SKM-1 treated with dmso at 0.1 percent for 144 hours (cell line): Measurements from ENCODE around the gene NPR2.

Source experiments
- DNase-seq: peaks from one replicate; lab custom pipeline; 2025; ENCODE audit not compliant: unreplicated experiment; lab: John Stamatoyannopoulos, UW

The NPR2 gene

GRCh38 chr9:35763181-35763580, 28.2 kb upstream of the NPR2 start:
- no peak for DNase-seq

DNA sequence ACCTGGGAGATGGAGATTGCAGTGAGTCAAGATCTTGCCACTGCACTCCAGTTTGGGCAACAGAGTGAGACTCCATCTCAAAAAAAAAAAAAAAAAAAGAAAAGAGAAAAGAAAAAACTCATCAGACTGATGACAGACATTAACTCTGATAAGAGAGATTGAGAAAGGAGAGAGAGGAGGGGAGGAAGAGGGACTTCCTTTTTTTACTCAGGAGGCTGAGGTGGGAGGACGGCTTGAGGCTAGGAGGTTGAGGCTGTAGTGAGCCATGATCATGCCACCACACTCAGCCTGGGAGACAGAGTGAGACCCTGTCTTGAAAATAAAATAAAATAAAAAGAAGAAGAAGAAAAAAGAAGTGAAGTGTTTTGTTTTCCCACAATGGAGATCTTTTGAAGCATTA, 27.6 kb upstream of the NPR2 start:
- no peak for DNase-seq

DNA sequence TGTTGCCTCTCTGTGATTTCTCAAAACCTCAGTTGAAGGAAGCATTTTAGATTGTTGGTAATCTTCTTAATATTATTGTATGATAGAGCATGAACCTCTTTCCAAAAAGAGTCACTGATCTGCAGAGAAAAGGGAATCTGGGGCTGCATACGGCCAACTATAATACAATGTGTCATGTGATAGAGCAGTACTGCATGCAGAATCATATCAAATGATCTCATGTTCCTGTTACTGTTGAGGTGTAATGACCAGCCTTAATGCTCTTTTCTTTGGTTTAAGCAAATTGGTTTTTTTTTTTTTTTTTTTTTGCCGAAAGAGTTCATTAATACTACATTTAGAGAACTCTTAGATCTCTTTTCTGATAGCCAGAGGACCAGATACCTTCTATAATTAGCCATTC, 24.4 kb upstream of the NPR2 start:
- no peak for DNase-seq

DNA sequence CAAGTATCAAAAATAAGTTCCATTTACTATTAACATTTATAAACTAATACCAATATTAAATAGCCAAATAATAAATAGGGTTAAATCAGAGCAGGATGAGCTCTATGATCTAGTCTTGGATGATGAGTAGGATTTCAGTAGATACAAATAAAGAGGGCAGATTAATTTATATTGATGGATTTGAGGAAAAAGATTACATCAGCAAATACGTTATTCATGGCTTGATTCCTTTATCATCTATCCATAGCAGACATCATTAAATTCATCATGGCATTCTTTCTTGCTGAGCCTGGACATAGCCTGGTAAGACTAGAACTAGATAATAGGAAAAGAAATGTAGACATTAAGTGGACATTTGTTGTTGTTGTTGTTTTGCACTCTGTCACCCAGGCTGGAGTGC, 23.9 kb upstream of the NPR2 start:
- DNase-seq: no peak

GRCh38 chr9:35769763-35770162, 21.6 kb upstream of the NPR2 start:
- DNase-seq: no peak

- no peak for DNase-seq
Observed at GRCh38 chr9:35771075-35771433, 20.3 kb upstream of the NPR2 start.

DNA sequence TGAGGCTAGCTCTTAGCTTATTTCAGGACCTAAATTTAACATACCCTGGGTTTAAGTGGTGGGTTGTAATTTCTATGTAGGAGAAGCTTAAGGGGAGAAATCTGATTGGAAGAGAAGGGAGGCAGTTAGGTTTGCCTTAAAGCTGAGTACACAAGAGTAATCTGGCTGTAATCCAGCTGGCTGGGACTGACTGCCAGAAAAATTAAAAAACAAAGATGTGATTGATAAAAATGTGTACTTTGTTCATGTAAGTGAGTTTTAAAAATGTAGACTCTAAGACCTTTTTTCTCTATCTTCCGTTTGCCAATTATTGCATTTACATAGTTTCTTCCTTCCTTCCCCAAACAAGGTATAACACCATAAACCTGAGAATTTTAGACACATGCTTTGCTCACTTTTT, 19.9 kb upstream of the NPR2 start:
- no peak for DNase-seq

DNA sequence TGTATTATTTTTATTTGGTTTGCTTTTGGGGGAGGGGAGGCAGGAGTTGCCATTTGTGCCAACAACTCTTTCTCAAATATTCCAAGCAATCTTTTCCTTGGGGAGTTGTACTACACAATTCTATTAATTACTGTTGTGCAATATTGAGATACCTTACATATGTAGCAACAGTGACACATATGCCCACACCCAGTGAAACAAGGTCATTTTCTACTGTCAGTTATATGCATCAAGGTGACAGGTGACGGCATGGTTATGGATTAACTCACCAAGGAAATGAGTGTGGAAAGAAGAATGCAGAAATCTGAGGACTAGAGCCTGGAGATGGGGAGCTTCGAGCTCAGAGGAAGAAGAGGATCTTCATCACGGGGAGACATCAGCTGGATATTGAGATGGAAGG, 19.4 kb upstream of the NPR2 start:
- DNase-seq: no peak

- DNase-seq: peak; percentile 69
Observed at GRCh38 chr9:35774907-35775635, 16.3 kb upstream of the NPR2 start.

- DNase-seq: no peak
Observed at GRCh38 chr9:35776018-35776417, 15.4 kb upstream of the NPR2 start.

- DNase-seq: no peak
Observed at GRCh38 chr9:35778496-35778895, 12.9 kb upstream of the NPR2 start.

DNA sequence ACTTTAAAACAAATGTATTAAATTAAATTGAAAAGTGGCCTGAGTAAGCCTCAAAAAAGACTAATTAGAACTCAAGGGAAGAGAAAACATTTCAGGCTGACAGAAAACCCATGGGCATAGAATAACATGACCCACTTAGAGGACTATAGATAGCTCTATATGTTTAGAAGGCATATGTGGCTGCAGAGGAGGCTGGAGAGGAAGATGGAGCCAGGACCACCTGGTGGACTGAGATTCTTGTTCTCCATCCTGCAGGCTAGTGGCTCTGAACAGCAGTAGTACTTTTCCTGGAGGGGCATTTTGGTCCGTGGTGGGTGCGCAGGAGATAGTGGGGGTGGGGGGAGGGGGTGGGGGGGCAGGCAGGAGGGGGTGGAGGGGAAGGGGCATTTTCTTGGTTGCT, 10.3 kb upstream of the NPR2 start:
- no peak for DNase-seq

- no peak for DNase-seq
Observed at GRCh38 chr9:35783418-35783817, 8.0 kb upstream of the NPR2 start.

DNA sequence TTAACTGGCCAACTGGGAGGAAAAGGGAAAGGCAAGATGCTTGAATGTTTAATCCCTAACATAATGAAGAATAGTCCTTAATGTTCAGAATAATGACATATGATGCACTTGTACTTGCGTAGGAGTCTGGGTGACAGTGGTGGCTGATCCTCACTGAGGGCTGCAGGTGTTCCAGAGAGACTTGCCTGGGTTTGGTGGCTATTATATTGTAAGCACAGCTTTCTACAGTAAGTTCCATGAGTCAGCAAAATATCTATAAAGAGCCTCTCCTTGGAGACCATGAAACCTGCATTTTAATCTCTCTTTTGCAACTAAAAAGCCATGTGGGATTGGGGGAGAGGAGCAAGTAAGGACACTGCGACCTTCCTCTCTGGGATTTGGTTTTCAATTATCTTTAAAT, 1.9 kb upstream of the NPR2 start:
- DNase-seq: no peak

GRCh38 chr9:35790025-35790384, 1.4 kb upstream of the NPR2 start:
- DNase-seq: no peak

DNA sequence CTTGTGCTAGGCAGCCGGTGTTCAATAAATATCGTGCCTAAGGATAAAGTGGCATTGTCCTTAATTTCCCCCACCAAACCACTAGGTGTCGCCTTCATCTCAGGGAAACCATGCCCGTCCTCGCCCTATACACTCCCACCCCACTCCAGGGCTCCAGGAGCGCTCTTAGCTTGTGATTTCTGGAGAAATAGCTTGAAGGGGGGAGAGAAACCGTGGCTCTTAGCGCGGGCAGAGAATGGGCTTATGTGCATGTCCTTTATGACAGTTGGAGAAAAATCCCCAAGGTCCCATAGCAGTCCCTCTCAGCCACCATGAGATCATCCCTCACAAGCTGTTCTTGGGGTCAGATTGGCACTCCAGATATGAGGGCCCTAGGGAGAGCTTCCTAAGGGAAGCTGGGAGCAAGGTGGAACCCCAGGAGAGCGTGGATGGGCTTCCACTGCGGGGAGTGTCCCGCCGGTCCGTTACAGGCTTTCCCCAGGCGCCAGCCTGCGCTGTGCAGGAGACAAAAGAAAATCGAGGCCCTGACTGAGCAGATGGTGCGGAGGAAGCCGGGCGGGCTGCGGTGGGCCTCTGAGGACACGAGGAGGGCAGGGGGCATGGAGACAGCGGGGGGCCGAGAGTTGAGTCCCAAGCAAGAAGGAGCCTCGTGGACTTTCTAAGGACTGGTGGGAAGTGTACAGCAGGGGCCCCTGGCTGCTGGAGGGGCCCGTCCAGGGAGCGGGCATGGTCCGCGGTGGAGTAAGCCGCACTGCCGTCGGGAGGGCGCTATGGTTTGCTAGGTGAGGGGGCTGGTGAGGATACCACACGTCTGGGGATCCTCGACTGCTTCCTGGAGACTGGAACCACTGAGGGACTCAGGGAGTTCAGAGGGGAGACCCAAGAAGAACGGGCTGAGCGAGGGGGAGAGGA, 750 bp upstream of the NPR2 start:
- peak; percentile 45 for DNase-seq

DNA sequence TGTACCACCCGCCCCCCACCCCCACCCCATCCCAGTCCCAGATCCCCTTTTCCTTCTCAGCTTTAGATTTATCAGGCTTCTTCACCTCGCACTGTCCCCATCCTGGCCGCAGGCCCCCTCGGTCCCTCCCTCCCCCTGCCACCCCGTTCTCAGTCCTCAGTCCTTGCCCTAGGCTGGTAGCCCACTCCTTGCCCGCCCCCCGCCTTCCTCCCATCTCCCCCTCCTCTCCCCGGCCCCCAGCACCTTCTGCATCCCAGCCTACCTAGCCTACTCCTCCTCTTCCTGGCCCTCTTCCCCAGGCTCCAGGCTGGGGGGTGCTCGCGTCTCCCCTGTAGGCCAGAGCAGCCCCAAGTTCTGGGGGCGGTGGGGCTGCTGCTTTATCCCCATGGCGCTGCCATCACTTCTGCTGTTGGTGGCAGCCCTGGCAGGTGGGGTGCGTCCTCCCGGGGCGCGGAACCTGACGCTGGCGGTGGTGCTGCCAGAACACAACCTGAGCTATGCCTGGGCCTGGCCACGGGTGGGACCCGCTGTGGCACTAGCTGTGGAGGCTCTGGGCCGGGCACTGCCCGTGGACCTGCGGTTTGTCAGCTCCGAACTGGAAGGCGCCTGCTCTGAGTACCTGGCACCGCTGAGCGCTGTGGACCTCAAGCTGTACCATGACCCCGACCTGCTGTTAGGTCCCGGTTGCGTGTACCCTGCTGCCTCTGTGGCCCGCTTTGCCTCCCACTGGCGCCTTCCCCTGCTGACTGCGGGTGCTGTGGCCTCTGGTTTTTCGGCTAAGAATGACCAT, 828 bp downstream of the NPR2 start:
- no peak for DNase-seq

DNA sequence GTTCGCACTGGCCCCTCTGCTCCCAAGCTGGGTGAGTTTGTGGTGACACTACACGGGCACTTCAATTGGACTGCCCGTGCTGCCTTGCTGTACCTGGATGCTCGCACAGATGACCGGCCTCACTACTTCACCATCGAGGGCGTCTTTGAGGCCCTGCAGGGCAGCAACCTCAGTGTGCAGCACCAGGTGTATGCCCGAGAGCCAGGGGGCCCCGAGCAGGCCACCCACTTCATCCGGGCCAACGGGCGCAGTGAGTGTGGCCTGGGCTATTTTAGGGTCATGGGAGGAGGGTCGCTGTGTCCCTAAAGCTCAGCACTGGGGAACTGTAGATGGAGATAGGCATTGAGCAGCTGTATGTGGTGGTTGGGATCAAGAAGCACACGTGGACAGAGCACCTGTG, 1.4 kb downstream of the NPR2 start:
- DNase-seq: no peak

DNA sequence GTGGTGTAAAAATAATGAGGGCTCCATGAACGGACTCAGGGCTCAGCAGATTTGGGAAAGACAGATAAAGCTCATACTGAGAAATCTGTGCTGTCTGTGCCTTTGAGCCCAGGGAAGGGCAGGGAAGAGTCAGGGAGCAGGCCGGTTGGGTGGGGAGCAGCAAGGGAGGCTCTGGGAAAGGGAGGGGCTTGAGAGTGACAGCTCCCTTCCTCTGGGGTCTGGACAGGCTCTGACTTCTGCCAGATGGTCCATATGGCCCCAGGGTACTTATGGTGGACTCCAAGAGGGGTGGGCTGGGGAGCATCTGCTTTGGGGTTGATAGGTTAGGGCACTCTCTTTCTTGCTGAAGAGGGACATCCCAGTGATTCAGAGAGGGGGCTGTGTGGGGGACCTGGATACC, 2.1 kb downstream of the NPR2 start:
- DNase-seq: no peak

- no peak for DNase-seq
Observed at GRCh38 chr9:35795695-35796094, 4.3 kb downstream of the NPR2 start.

- DNase-seq: no peak
Observed at GRCh38 chr9:35797311-35798109, 6.1 kb downstream of the NPR2 start.
